ENCODE results near the gene SMPDL3B.

DNA sequence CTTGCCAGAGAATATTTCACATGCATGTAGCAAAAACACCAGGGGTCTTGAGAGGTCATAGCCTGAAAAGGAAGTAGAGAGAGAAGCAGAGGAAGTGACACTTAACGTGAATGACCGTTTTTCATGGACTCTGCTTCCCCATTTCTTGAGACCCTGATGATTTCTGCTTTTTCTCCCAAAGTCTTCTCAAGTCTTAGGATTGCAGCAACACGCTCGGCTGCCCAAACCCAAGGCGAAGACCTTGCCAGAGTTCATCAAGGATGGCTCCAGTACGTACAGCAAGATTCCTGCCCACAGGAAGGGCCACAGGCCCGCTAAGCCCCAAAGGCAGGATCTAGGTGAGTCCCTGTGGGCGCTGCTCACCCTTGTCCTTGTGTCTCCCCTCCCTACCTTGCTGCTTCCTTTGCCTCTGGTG is 49.7 kb upstream of the SMPDL3B start:
- TF ChIP-seq POLR2A (IDR thresholded peaks at IDR 0.05) = no peak
- TF ChIP-seq, protein P1, sequence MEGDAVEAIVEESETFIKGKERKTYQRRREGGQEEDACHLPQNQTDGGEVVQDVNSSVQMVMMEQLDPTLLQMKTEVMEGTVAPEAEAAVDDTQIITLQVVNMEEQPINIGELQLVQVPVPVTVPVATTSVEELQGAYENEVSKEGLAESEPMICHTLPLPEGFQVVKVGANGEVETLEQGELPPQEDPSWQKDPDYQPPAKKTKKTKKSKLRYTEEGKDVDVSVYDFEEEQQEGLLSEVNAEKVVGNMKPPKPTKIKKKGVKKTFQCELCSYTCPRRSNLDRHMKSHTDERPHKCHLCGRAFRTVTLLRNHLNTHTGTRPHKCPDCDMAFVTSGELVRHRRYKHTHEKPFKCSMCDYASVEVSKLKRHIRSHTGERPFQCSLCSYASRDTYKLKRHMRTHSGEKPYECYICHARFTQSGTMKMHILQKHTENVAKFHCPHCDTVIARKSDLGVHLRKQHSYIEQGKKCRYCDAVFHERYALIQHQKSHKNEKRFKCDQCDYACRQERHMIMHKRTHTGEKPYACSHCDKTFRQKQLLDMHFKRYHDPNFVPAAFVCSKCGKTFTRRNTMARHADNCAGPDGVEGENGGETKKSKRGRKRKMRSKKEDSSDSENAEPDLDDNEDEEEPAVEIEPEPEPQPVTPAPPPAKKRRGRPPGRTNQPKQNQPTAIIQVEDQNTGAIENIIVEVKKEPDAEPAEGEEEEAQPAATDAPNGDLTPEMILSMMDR (IDR thresholded peaks at IDR 0.05 in 4 of 5, conservative IDR thresholded peaks at IDR 0.05 in 1 of 5) = no peak
